K562 (cell line): ENCODE results near the gene NBPF11. TPM values are rescaled to one million over a fixed set of nuclear protein-coding genes. Genes with fewer than 3 reads are reported as not detected.

Source experiments
- ATAC-seq: fragments of 200-7000 bp; cut with Tn5 transposase; 3 replicates; pipeline ENCODE4 v1.9.1; 2020; ENCODE audit warnings: moderate library complexity
- BruUV-seq: library from RNA; stranded (reverse); fragments of 400-500 nt; replicated peaks from 2 replicates; lab custom pipeline; 2021; lab: Mats Ljungman, UMichigan
- CTCF ChIA-PET: fragments of 300-600 bp; formaldehyde crosslinking; extraction: SDS; loops from one replicate; lab custom pipeline; 2021; ENCODE audit warnings: low intra/inter-chr PET ratio; lab: Yijun Ruan, JAX
- POLR2A ChIA-PET: fragments of 300-600, 350-650 bp; sonication (Branson Sonifier 250); formaldehyde crosslinking; extraction: SDS; loops from one replicate; lab custom pipeline; 2021; ENCODE audit warnings: antibody characterized with exemption, inconsistent platforms; lab: Yijun Ruan, JAX
- DNase-seq, 4 experiments: peaks; one replicate each; pipeline versions ENCODE4 v3.0.0 to v3.0.0-alpha.2; 2011 to 2018; ENCODE audit warnings: low spot score in 3 of 4, mixed read lengths in 3 of 4; ENCODE audit errors: extremely low read depth in 1 of 4
- FAIRE-seq: peaks from 2 replicates; lab custom pipeline; 2011; peaks lifted over from hg19 to GRCh38; lab: Jason Lieb, UNC
- H2AFZ ChIP-seq: 2 replicates; pipeline ENCODE4 v1.6.0; 2011; ENCODE audit warnings: low read depth, low read length, control low read depth, inconsistent platforms
- H3K27ac ChIP-seq: fragments of 200-600 bp; 3 replicates; pipeline ENCODE4 v1.8.0; 2011; ENCODE audit warnings: low read depth, mild to moderate bottlenecking, control low read depth, inconsistent platforms, low read length, moderate library complexity, mixed read lengths; ENCODE audit errors: extremely low read depth
- H3K27me3 ChIP-seq, 2 experiments: fragments of 300-600 bp in 1 of 2; 2 replicates in 1 of 2; 3 replicates in 1 of 2; pipeline versions ENCODE4 v1.6.0 to v1.8.0; 2011; ENCODE audit warnings: inconsistent platforms in 2 of 2, low read length in 2 of 2, mild to moderate bottlenecking in 1 of 2, mixed read lengths in 1 of 2, moderate library complexity in 1 of 2; ENCODE audit not compliant: control insufficient read depth in 2 of 2, insufficient read depth in 2 of 2
- H3K36me3 ChIP-seq: fragments of 300-600 bp; 3 replicates; pipeline ENCODE4 v1.8.0; 2011; ENCODE audit warnings: mild to moderate bottlenecking, low read length, inconsistent platforms; ENCODE audit not compliant: control insufficient read depth, insufficient read depth
- H3K4me1 ChIP-seq, 2 experiments: fragments of 200-600 bp in 1 of 2; replicated peaks in 1 of 2; 2 replicates in 1 of 2; 3 replicates in 1 of 2; pipeline versions ENCODE4 v1.5.1 to v1.8.0; 2011; ENCODE audit warnings: inconsistent platforms in 2 of 2, low read length in 2 of 2, mild to moderate bottlenecking in 1 of 2, mixed read lengths in 1 of 2, moderate library complexity in 1 of 2; ENCODE audit not compliant: control insufficient read depth in 2 of 2, insufficient read depth in 2 of 2
- H3K4me2 ChIP-seq: 2 replicates; pipeline ENCODE4 v1.6.1; 2011; ENCODE audit warnings: low read length, control low read depth, inconsistent platforms, mixed read lengths; ENCODE audit not compliant: insufficient read depth
- H3K4me3 ChIP-seq: fragments of 200-600 bp; sonication (generic), shearing (Covaris generic); 2 replicates; pipeline ENCODE4 v1.5.1; 2016; ENCODE audit warnings: control low read depth, inconsistent platforms
- H3K79me2 ChIP-seq: fragments of 200-600 bp; 3 replicates; pipeline ENCODE4 v1.8.0; 2011; ENCODE audit warnings: low read length, inconsistent platforms; ENCODE audit not compliant: control insufficient read depth, insufficient read depth
- H3K9ac ChIP-seq, 2 experiments: 2 replicates each; pipeline versions ENCODE4 v1.6.0 to v1.6.1; 2011; ENCODE audit warnings: low read depth in 2 of 2, low read length in 2 of 2, control low read depth in 1 of 2, inconsistent platforms in 1 of 2, mild to moderate bottlenecking in 1 of 2, mixed read lengths in 1 of 2; ENCODE audit not compliant: insufficient read depth in 1 of 2
- H3K9me1 ChIP-seq: one replicate; pipeline ENCODE4 v1.6.0; 2011; ENCODE audit warnings: inconsistent platforms, mild to moderate bottlenecking, low read length, moderate library complexity; ENCODE audit not compliant: control insufficient read depth, insufficient read depth
- H3K9me3 ChIP-seq: replicated peaks from 2 replicates; pipeline ENCODE4 v1.5.1; 2011; ENCODE audit warnings: low read depth, low read length, inconsistent platforms; ENCODE audit not compliant: control insufficient read depth, insufficient read depth
- H4K20me1 ChIP-seq: replicated peaks from 2 replicates; pipeline ENCODE4 v1.6.1; 2011; ENCODE audit warnings: low read length, inconsistent platforms, mixed read lengths; ENCODE audit not compliant: control insufficient read depth, insufficient read depth
- HEY1 ChIP-seq: fragments of 250-450 bp; sonication (Bioruptor Pico); IDR thresholded peaks from 2 replicates; pipeline ENCODE4 v1.5.0; 2020; ENCODE audit warnings: mild to moderate bottlenecking, moderate library complexity, borderline replicate concordance
- POLR2G ChIP-seq: fragments of 200-400 bp; formaldehyde crosslinking; IDR thresholded peaks from 2 replicates; pipeline ENCODE4 v1.6.1; 2017; ENCODE audit warnings: low read depth, mild to moderate bottlenecking, antibody characterized with exemption, low read length, moderate library complexity
- ZBTB1 ChIP-seq: sonication (generic); formaldehyde crosslinking; IDR thresholded peaks from 2 replicates; pipeline ENCODE4 v1.8.1; 2023; ENCODE audit warnings: missing genetic modification reagents, low read depth, mild to moderate bottlenecking, borderline replicate concordance
- ZNF644 ChIP-seq: fragments of 200-800 bp; sonication (Bioruptor generic); IDR thresholded peaks from 2 replicates; pipeline ENCODE4 v1.6.1; 2016; ENCODE audit warnings: low read depth, missing genetic modification characterization, missing compliant biosample characterization
- WGBS: fragments of 100-300 bp; shearing (Covaris generic); methylation state at CpG from one replicate; pipeline ENCODE4 v1.1.6; 2016; ENCODE audit warnings: low coverage, mixed read lengths; ENCODE audit not compliant: insufficient coverage; ENCODE audit errors: missing lambda C conversion rate; 5-methylcytosine and 5-hydroxymethylcytosine counted together
- in situ Hi-C: fragments of 300-500 bp; cut with MboI; formaldehyde crosslinking; loops from 4 replicates; pipeline ENCODE4 v1.15.0; 2018; ENCODE audit warnings: inconsistent platforms, mixed read lengths
- intact Hi-C: fragments of 100-400 bp; cut with micrococcal nuclease; formaldehyde crosslinking; loops from 2 replicates; pipeline ENCODE4 v1.14.2; 2022
- polyA plus RNA-seq, 8 experiments: library from polyadenylated mRNA; depleted of rRNA in 4 of 8; stranded (reverse) in 5 of 8; unstranded in 3 of 8; fragments of >200 nt; fragmentation: Nextera tagmentation in 2 of 8; fragmentation: Illumina TruSeq in 1 of 8; extraction: Ambion mirVana in 2 of 8; extraction: Trizol in 1 of 8; gene quantifications; 2 replicates each; pipeline versions ENCODE4 v1.2.1 to v1.2.3, GENCODE V29; 2011 to 2014; ENCODE audit warnings: inconsistent platforms in 1 of 8, missing spikeins in 1 of 8
- total RNA-seq, 7 experiments: library from RNA; depleted of rRNA in 6 of 7; stranded (reverse); fragments of >200 nt in 6 of 7; fragmentation: Illumina TruSeq in 2 of 7; extraction: Trizol in 2 of 7; gene quantifications; 2 replicates each; pipeline versions ENCODE4 v1.2.1 to v1.2.3, GENCODE V29; 2011 to 2021; ENCODE audit warnings: low replicate concordance in 1 of 7

Gene NBPF11
- total and polyA plus RNA-seq, 9 of the 15 experiments (the other 6 are each of a cell fraction or from before 2014, with no cell fraction given), result 2.8 to 17.0 (median 8.0) TPM

GRCh38 chr1:148166558-148167492 lies 14.7 kb upstream of the NBPF11 start (continued):
- TF ChIP-seq HEY1 (CRISPR knock-in tag), result no peak

DNA sequence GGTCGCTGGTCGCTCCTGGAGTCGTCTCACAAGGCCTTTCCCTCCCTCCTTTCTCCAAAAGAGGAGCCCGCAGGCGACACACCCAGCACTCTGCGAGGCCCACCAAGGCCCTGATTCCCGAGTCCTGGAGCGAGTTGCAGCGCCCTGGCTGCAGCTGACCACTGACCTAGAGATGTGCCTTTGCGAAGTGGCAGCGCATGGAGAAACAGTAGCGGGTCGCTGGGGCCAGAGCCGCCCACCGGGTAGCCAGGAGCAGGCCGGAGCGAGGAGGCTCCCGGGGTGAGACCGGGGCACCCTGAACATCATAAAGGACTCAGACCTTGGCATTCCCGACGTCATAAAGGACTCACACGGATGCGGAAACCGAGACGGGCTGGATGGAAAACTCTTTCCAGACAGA lies 10.3 kb upstream of the NBPF11 start:
- H2AFZ ChIP-seq, result no peak overlapping the region
- H3K9ac ChIP-seq, result no peak overlapping the region
- H3K9me1 ChIP-seq, result no peaks in the 10 kb centered on the region
- WGBS, result 97% methylated on average over 20 of the region's 25 CpGs
- H3K4me3 ChIP-seq, result no peak overlapping the region
- H3K4me1 ChIP-seq, result peaks cover 3 to 28% of the 10 kb centered on the region in 2 experiments; a peak in 3 of 5 replicates
- TF ChIP-seq ZNF644 (tag) (no peak), ZBTB1 (CRISPR knock-in tag) (no peak), POLR2G (peak; percentile 52)
- DNase-seq (no peak), ATAC-seq (no peak), FAIRE-seq (no peak)
- POLR2A ChIA-PET, result no interaction called here
- no peak overlapping the region for H3K4me2 ChIP-seq
- intact Hi-C loops, result no loop called here
- H3K36me3 ChIP-seq, result peaks cover 34% of the 10 kb centered on the region
- no peaks in the 10 kb centered on the region for H3K27me3 ChIP-seq
- no TSS peak for BruUV-seq
- H3K79me2 ChIP-seq, result peaks cover 23% of the 10 kb centered on the region
- H4K20me1 ChIP-seq, result no peaks in the 10 kb centered on the region
- CTCF ChIA-PET, result no interaction called here
- in situ Hi-C loops, result loop anchor here (10.0 kb wide), 1 partner anchor 82 kb away; no protein-coding TSS in a partner anchor
- H3K27ac ChIP-seq, result no peak overlapping the region
- peaks cover 2% of the 10 kb centered on the region; the same call in 1 of the 2 replicates for H3K9me3 ChIP-seq
